Sigmoid colon (tissue), 7 donors: ENCODE data around the gene DACH1. TPM values are rescaled to one million over a fixed set of nuclear protein-coding genes. Genes with fewer than 3 reads are reported as not detected.

Experiments
- DNase-seq: peaks from one replicate; pipeline ENCODE4 v3.0.0-alpha.2; 2019
- H3K27ac ChIP-seq, 4 donors: fragments of 200-600 bp; sonication (generic); one replicate each; pipeline ENCODE4 v1.5.1; 2016 to 2019; ENCODE audit warnings: mild to moderate bottlenecking in 1 of 4
- H3K27me3 ChIP-seq, 3 donors: fragments of 200-600 bp; sonication (generic); one replicate each; pipeline ENCODE4 v1.5.1; 2019; ENCODE audit warnings: mild to moderate bottlenecking in 1 of 3
- H3K36me3 ChIP-seq, 4 donors: fragments of 200-600 bp; sonication (generic); one replicate each; pipeline ENCODE4 v1.5.1; 2016 to 2019
- H3K4me1 ChIP-seq, 4 donors: fragments of 200-600 bp; sonication (generic); one replicate each; pipeline ENCODE4 v1.5.1; 2017 to 2019
- H3K4me3 ChIP-seq, 4 donors: fragments of 200-600 bp; sonication (generic); one replicate each; pipeline ENCODE4 v1.5.1; 2017 to 2019; ENCODE audit warnings: mild to moderate bottlenecking in 2 of 4, moderate library complexity in 1 of 4
- H3K9me3 ChIP-seq, 4 donors: fragments of 200-600 bp in 3 of 4; sonication (generic) in 3 of 4; one replicate each; pipeline versions ENCODE4 v1.5.1 to v1.6.1; 2013 to 2019
- CTCF ChIP-seq, 4 experiments: fragments of 450-650 bp in 3 of 4; fragments of 200-600 bp in 1 of 4; IDR thresholded peaks; one replicate each; pipeline ENCODE4 v1.5.1; 2016 to 2019; ENCODE audit warnings: antibody characterized with exemption in 4 of 4, mild to moderate bottlenecking in 3 of 4, moderate library complexity in 2 of 4
- EP300 ChIP-seq, 4 donors: sonication (generic); formaldehyde crosslinking; IDR thresholded peaks; one replicate each; pipeline ENCODE4 v1.6.1; 2017; ENCODE audit warnings: antibody characterized with exemption in 4 of 4
- POLR2A ChIP-seq, 2 donors: fragments of 450-650 bp; IDR thresholded peaks; one replicate each; pipeline ENCODE4 v1.6.1; 2016; ENCODE audit warnings: antibody characterized with exemption in 2 of 2, mild to moderate bottlenecking in 2 of 2, moderate library complexity in 2 of 2
- POLR2AphosphoS5 ChIP-seq, 4 donors: sonication (generic); formaldehyde crosslinking; IDR thresholded peaks; one replicate each; pipeline ENCODE4 v1.6.1; 2017; ENCODE audit warnings: antibody characterized with exemption in 4 of 4
- WGBS, 2 donors: extraction: QIAGEN DNeasy Blood & Tissue Kit; methylation state at CpG; one replicate each; pipeline ENCODE4 v1.1.7; 2013; 5-methylcytosine and 5-hydroxymethylcytosine counted together
- intact Hi-C: fragments of 100-400 bp; cut with DNase I; formaldehyde crosslinking; loops from one replicate; pipeline ENCODE4 v1.15.1; 2023
- polyA plus RNA-seq, 3 donors: library from polyadenylated mRNA; stranded (reverse); fragments of 200-250 nt; gene quantifications; one replicate each; pipeline ENCODE4 v1.2.3, GENCODE V29; 2013
- total RNA-seq, 4 donors: library from RNA; depleted of rRNA; stranded (reverse); fragments of >200 nt; gene quantifications; one replicate each; pipeline ENCODE4 v1.1.0, GENCODE V29; 2016
- donor health status: healthy with polysubstance abuse.
- donor health status: Bipolar disorder and iron deficiency.
- donor health status: healthy.

Gene DACH1
- total and polyA plus RNA-seq, 7 donors: 0.49 to 1.9 (median 1.6) TPM

- intact Hi-C loops: no loop called here
- 71 to 75% methylated on average over 2 of the region's 2 CpGs for WGBS, 2 donors
Observed at GRCh38 chr13:71499235-71499634, 367.8 kb downstream of the DACH1 start.

GRCh38 chr13:71493189-71493588, 373.8 kb downstream of the DACH1 start:
- intact Hi-C loops: no loop called here
- 88 to 92% methylated on average over 2 of the region's 2 CpGs for WGBS, 2 donors

More at GRCh38 chr13:71499235-71499634, 367.8 kb downstream of the DACH1 start:
- H3K4me3 ChIP-seq: no peak overlapping the region
- H3K27me3 ChIP-seq: no peaks in the 10 kb centered on the region
- H3K9me3 ChIP-seq: no peaks in the 10 kb centered on the region
- no peaks in the 10 kb centered on the region for H3K4me1 ChIP-seq
- no peak for TF ChIP-seq POLR2AphosphoS5 (IDR thresholded peaks at IDR 0.05)
- no peak for TF ChIP-seq CTCF (IDR thresholded peaks at IDR 0.05)
- TF ChIP-seq POLR2A (IDR thresholded peaks at IDR 0.05): no peak
- TF ChIP-seq EP300 (IDR thresholded peaks at IDR 0.05): no peak
- DNase-seq: no peak
- H3K36me3 ChIP-seq: no peaks in the 10 kb centered on the region
- H3K27ac ChIP-seq: no peak overlapping the region

GRCh38 chr13:71492346-71492871, 374.6 kb downstream of the DACH1 start:
- no peak overlapping the region for H3K4me3 ChIP-seq
- H3K27ac ChIP-seq: no peak overlapping the region
- no peak for DNase-seq
- TF ChIP-seq CTCF (IDR thresholded peaks at IDR 0.05): no peak
- TF ChIP-seq POLR2AphosphoS5 (IDR thresholded peaks at IDR 0.05): no peak
- TF ChIP-seq POLR2A (IDR thresholded peaks at IDR 0.05): no peak
- TF ChIP-seq EP300 (IDR thresholded peaks at IDR 0.05): no peak
- peaks cover 0 to 2% (median 0%) of the 10 kb centered on the region in 4 donors for H3K9me3 ChIP-seq
- no peaks in the 10 kb centered on the region for H3K36me3 ChIP-seq
- no peaks in the 10 kb centered on the region for H3K27me3 ChIP-seq
- no peaks in the 10 kb centered on the region for H3K4me1 ChIP-seq
- intact Hi-C loops: no loop called here

More at GRCh38 chr13:71493189-71493588, 373.8 kb downstream of the DACH1 start:
- Histone ChIP-seq H3K27ac (no peak overlapping the region), H3K4me1 (no peaks in the 10 kb centered on the region), H3K4me3 (no peak overlapping the region), H3K27me3 (no peaks in the 10 kb centered on the region), H3K36me3 (no peaks in the 10 kb centered on the region), H3K9me3 (peaks cover 0 to 2% (median 0%) of the 10 kb centered on the region in 4 donors)
- DNase-seq: no peak
- no peak for TF ChIP-seq CTCF (IDR thresholded peaks at IDR 0.05)
- no peak for TF ChIP-seq EP300 (IDR thresholded peaks at IDR 0.05)
- no peak for TF ChIP-seq POLR2AphosphoS5 (IDR thresholded peaks at IDR 0.05)
- TF ChIP-seq POLR2A (IDR thresholded peaks at IDR 0.05): no peak

GRCh38 chr13:71491010-71491409, 376.0 kb downstream of the DACH1 start:
- no peak overlapping the region for H3K27ac ChIP-seq
- H3K4me3 ChIP-seq: no peak overlapping the region
- no peak for DNase-seq
- H3K36me3 ChIP-seq: no peaks in the 10 kb centered on the region
- H3K27me3 ChIP-seq: no peaks in the 10 kb centered on the region
- intact Hi-C loops: no loop called here
- WGBS, 2 donors: 88 to 93% methylated on average over 1 of the region's 1 CpG
- H3K9me3 ChIP-seq: peaks cover 0 to 2% (median 0%) of the 10 kb centered on the region in 4 donors
- H3K4me1 ChIP-seq: no peaks in the 10 kb centered on the region
- no peak for TF ChIP-seq CTCF (IDR thresholded peaks at IDR 0.05)
- no peak for TF ChIP-seq POLR2A (IDR thresholded peaks at IDR 0.05)
- TF ChIP-seq POLR2AphosphoS5 (IDR thresholded peaks at IDR 0.05): no peak
- no peak for TF ChIP-seq EP300 (IDR thresholded peaks at IDR 0.05)

- Histone ChIP-seq H3K27me3 (no peaks in the 10 kb centered on the region), H3K4me3 (no peak overlapping the region), H3K36me3 (no peaks in the 10 kb centered on the region), H3K27ac (no peak overlapping the region), H3K9me3 (peaks cover 0 to 2% (median 0%) of the 10 kb centered on the region in 4 donors), H3K4me1 (no peaks in the 10 kb centered on the region)
- intact Hi-C loops: no loop called here
- 93 to 96% methylated on average over 3 of the region's 3 CpGs for WGBS, 2 donors
- no peak for DNase-seq
- no peak for TF ChIP-seq EP300 (IDR thresholded peaks at IDR 0.05)
- no peak for TF ChIP-seq POLR2AphosphoS5 (IDR thresholded peaks at IDR 0.05)
- no peak for TF ChIP-seq CTCF (IDR thresholded peaks at IDR 0.05)
- TF ChIP-seq POLR2A (IDR thresholded peaks at IDR 0.05): no peak
Observed at GRCh38 chr13:71489041-71489440, 378.0 kb downstream of the DACH1 start.
